Vagina (tissue), 2 donors: ENCODE data around the gene C2CD4A.

Experiments used
- POLR2A ChIP-seq, 2 donors: fragments of 450-650 bp; IDR thresholded peaks; one replicate each; pipeline ENCODE4 v1.6.1; 2017; ENCODE audit warnings: antibody characterized with exemption in 2 of 2, mild to moderate bottlenecking in 2 of 2, moderate library complexity in 2 of 2
- TF ChIP-seq, protein P1 (sequence below), 3 experiments: fragments of 450-650 bp in 2 of 3; fragments of 200-600 bp in 1 of 3; sonication (generic) in 1 of 3; IDR thresholded peaks; one replicate each; pipeline ENCODE4 v1.5.1; 2017 to 2019; ENCODE audit warnings: antibody characterized with exemption in 3 of 3, mild to moderate bottlenecking in 2 of 3, moderate library complexity in 2 of 3

DNA sequence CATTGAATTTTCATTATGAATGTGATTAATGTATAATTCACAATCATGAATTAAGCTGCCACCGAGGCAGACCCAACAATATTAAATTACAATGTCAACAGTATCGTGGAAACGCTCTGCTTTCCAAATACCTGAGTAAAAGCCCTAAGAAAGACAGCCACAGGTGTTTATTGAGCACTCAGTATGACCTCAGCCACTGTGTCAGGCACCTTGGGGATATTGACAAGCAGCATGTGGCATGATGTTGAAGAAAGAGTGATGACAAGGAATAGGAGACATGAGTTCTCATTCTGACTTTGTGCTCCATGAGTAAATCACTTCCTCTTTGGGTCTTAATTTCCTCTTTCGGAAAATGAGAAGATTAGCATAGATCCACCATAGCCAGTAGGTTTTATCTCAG is 12.8 kb downstream of the C2CD4A start:
- TF ChIP-seq, protein P1, sequence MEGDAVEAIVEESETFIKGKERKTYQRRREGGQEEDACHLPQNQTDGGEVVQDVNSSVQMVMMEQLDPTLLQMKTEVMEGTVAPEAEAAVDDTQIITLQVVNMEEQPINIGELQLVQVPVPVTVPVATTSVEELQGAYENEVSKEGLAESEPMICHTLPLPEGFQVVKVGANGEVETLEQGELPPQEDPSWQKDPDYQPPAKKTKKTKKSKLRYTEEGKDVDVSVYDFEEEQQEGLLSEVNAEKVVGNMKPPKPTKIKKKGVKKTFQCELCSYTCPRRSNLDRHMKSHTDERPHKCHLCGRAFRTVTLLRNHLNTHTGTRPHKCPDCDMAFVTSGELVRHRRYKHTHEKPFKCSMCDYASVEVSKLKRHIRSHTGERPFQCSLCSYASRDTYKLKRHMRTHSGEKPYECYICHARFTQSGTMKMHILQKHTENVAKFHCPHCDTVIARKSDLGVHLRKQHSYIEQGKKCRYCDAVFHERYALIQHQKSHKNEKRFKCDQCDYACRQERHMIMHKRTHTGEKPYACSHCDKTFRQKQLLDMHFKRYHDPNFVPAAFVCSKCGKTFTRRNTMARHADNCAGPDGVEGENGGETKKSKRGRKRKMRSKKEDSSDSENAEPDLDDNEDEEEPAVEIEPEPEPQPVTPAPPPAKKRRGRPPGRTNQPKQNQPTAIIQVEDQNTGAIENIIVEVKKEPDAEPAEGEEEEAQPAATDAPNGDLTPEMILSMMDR (IDR thresholded peaks at IDR 0.05) = no peak
- TF ChIP-seq POLR2A (IDR thresholded peaks at IDR 0.05) = no peak
